ENCODE results near the gene SEPSECS.

SEPSECS gene

GRCh38 chr4:25159837-25160713 is at the start of gene SEPSECS:
Gene SEPSECS, minus strand, starts transcription at chr4:25160449. Its CDS starts 80 bp downstream, at chr4:25160369.
- in situ Hi-C loops (cut with HindIII; ENCODE audit: low sequenced_read_pairs) = no loop called here
- peak within 1 kb of the TSS; percentile 86 for H3K4me3 ChIP-seq (ENCODE audit: low read depth, low read length)
- no peak for TF ChIP-seq CTCF (IDR thresholded peaks at IDR 0.05; ENCODE audit: low read depth, low read length, missing control alignments)
- peak; percentile 95 for DNase-seq (ENCODE audit: low read depth)

- TF ChIP-seq CTCF (IDR thresholded peaks at IDR 0.05; ENCODE audit: low read depth, low read length, missing control alignments) = no peak
- in situ Hi-C loops (cut with HindIII; ENCODE audit: low sequenced_read_pairs) = no loop called here
- no peak for DNase-seq (ENCODE audit: low read depth)
These were observed 49.5 kb upstream of the SEPSECS start for GRCh38 chr4:25209702-25210101.

GRCh38 chr4:25207997-25208396 is 47.7 kb upstream of the SEPSECS start:
- H3K4me3 ChIP-seq (ENCODE audit: low read depth, low read length) = no peak overlapping the region
- no peak for DNase-seq (ENCODE audit: low read depth)

More at GRCh38 chr4:25209702-25210101, 49.5 kb upstream of the SEPSECS start:
- H3K4me3 ChIP-seq (ENCODE audit: low read depth, low read length) = no peak overlapping the region

GRCh38 chr4:25198713-25199112 is 38.5 kb upstream of the SEPSECS start:
- H3K4me3 ChIP-seq (ENCODE audit: low read depth, low read length) = no peak overlapping the region
- DNase-seq (ENCODE audit: low read depth) = no peak
- no peak for TF ChIP-seq CTCF (IDR thresholded peaks at IDR 0.05; ENCODE audit: low read depth, low read length, missing control alignments)
- in situ Hi-C loops (cut with HindIII; ENCODE audit: low sequenced_read_pairs) = no loop called here

More at GRCh38 chr4:25207997-25208396, 47.7 kb upstream of the SEPSECS start:
- TF ChIP-seq CTCF (IDR thresholded peaks at IDR 0.05; ENCODE audit: low read depth, low read length, missing control alignments) = no peak
- in situ Hi-C loops (cut with HindIII; ENCODE audit: low sequenced_read_pairs) = no loop called here

- no peak for DNase-seq (ENCODE audit: low read depth)
- TF ChIP-seq CTCF (IDR thresholded peaks at IDR 0.05; ENCODE audit: low read depth, low read length, missing control alignments) = no peak
- H3K4me3 ChIP-seq (ENCODE audit: low read depth, low read length) = no peak overlapping the region
- in situ Hi-C loops (cut with HindIII; ENCODE audit: low sequenced_read_pairs) = no loop called here
These were observed 30.2 kb upstream of the SEPSECS start for GRCh38 chr4:25190407-25190806.

- TF ChIP-seq CTCF (IDR thresholded peaks at IDR 0.05; ENCODE audit: low read depth, low read length, missing control alignments) = no peak
- no peak overlapping the region for H3K4me3 ChIP-seq (ENCODE audit: low read depth, low read length)
- in situ Hi-C loops (cut with HindIII; ENCODE audit: low sequenced_read_pairs) = no loop called here
- DNase-seq (ENCODE audit: low read depth) = no peak
These were observed 23.8 kb upstream of the SEPSECS start for GRCh38 chr4:25184056-25184455.

Data from astrocyte of the cerebellum (primary cell).